IPS DF 4.7 (cell line): ENCODE measurements around the gene ABI2.
"Not testable (repeated sequence)": the region's sequence is repeated elsewhere in the genome, so short reads cannot be mapped to it uniquely, and the experiment has no call there.

Experiments
- DNase-seq: peaks from one replicate; pipeline ENCODE4 v3.0.0-alpha.2; 2013; ENCODE audit warnings: low spot score; ENCODE audit errors: extremely low read depth

ABI2 gene

GRCh38 chr2:203354966-203355365 is 26.8 kb downstream of the ABI2 start:
- DNase-seq: no peak

- DNase-seq: no peak
Observed at GRCh38 chr2:203359450-203359849, 31.3 kb downstream of the ABI2 start.

DNA sequence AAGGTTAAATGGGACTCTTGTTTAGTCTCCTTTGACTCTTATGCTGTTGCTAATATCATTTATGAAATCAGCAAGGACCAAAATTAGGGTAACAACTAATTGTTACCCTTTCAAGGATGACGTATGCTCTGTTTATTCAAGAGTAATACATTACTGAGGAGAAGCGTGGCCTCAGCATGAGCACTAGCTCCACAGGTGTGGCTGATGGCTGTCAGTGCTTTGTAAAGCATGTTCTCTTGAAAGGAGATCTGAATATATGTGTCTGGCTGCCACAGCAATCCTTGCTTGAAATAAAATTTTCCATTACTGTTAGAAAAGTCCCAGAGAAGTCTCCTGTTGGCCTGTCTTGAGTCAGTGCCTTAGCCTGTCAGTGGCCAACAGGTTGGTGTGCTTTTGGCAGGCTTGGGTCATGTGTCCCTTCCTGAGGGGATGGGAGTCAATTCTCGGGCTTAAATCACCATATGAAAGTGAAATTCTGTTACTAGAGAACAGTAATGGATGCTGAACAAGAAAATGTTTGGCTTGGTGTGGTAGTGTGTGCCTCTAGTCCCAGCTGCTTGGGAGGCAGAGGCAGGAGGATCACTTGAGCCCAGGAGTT is 32.7 kb downstream of the ABI2 start:
- no peak for DNase-seq

- DNase-seq: no peak
Observed at GRCh38 chr2:203361495-203361894, 33.3 kb downstream of the ABI2 start.

DNA sequence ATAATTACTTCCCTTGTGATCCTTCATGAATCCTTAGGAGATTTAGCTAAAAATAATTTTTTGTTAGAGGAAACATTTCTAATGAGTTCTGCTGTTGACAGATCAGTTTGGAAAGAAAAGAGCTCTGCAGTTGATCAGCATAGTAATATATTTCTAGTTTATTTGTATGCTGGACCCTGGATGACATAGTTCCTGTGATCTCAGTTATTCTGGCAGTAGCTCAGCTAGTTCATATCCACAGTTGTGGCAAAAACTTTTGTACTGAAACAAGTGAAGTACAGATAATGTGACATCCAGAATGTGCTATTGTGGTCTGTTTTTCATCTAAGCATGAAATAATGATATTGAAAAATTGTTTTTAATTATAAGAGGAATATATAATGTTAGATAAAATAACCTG is 33.7 kb downstream of the ABI2 start:
- DNase-seq: no peak

DNA sequence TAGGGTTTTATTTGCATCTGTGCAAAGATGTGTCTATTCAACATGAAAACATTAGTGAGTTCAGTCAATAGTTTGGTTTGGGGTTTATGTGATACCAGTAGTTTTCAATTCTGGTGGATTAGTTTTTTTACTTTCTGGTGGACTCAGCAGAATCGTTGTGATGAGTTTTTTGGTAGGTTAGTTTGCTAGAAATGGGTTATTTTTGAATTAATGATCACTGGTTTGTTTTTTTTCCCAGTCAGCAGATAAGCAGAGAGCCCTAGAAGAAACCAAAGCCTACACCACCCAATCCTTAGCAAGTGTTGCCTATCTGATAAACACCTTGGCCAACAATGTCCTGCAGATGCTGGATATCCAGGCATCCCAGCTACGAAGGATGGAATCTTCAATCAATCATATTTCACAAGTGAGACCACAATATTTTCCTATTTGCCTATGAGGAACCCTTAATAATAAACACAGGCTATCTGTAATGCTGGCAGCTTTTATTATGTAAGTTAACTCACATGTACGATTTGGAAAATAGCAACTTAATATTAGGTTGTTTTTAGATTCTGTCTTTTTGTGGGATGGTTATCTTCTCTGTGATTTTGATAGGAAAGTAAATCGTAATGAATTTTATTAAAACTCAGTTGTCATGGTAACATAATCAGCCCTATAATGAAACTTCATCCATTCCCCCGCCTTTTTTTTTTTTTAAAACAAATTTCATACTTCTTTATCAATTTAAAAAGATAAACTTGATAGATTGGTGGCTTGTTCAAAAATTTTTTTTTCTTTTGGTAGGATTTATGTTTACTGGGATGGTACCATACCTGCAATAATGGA is 38.7 kb downstream of the ABI2 start:
- DNase-seq: no peak

GRCh38 chr2:203372706-203373105 is 44.5 kb downstream of the ABI2 start:
- DNase-seq: not testable (repeated sequence)

- DNase-seq: no peak
Observed at GRCh38 chr2:203376173-203376572, 48.0 kb downstream of the ABI2 start.

DNA sequence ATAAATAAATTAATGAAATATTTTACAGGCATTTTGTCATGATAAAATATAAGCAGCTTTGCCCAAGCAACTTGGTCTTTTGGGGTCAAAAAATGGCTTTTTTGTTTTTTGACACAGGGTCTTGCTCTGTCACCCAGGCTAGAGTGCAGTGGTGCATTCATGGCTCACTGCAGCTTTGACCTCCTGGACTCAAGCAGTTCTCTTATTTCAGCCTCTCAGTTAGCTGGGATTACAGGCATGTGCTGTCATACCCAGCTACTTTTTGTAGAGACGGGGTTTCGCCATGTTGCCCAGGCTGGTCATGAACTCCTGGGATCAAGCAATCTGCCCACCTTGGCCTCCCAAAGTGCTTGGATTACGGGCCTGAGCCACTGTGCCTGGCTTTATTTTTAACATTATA is 51.0 kb downstream of the ABI2 start:
- DNase-seq: no peak

- no peak for DNase-seq
Observed at GRCh38 chr2:203383038-203383437, 54.8 kb downstream of the ABI2 start.

GRCh38 chr2:203388153-203388552 is 60.0 kb downstream of the ABI2 start:
- DNase-seq: not testable (repeated sequence)

DNA sequence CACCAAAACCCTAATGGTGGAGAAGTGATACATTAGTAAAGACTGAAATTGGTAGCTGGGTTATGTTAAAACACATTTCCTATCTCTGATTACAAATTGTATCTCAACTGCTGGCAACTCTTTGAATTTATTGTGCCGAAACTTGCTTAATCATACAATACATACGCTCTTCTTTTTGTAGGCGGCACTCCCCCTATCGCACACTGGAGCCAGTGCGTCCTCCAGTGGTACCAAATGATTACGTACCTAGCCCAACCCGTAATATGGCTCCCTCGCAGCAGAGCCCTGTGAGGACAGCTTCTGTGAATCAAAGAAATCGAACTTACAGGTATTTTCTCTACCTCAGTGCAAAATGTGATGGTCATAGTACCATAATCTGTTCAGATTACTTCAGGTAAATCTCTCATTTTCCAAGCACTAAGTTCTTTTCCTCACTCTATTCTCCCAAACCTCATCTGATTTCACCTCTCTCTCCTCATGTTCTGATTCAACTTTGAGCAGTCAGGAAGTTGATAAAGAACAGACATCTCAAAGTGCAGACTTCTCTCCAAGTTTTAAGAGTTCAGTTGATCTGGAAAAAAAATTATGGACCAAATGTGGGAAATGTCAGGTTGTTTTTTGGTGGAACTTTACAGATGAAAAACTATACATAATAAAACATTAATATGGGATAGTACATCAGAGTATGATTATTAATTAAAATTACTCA is 66.5 kb downstream of the ABI2 start:
- DNase-seq: peak; percentile 3

DNA sequence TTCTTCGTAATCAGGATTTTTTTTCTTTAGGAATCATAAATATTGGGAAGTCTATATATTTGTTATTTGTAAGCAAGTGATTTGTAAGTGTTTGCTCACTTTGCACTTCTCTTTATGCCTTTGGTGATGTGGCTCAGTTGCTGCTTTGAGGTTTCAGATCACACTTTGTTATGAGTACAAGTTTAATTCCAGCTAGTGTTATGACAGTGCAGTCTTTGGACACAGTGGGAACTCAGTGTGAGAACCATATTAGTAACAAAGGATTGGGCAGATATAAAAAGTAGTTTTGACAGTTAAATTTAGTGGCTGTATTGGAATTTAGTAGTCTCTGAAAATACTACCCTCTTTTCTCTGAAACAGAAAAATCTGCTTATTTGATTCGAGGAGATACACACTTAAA is 67.7 kb downstream of the ABI2 start:
- DNase-seq: no peak

DNA sequence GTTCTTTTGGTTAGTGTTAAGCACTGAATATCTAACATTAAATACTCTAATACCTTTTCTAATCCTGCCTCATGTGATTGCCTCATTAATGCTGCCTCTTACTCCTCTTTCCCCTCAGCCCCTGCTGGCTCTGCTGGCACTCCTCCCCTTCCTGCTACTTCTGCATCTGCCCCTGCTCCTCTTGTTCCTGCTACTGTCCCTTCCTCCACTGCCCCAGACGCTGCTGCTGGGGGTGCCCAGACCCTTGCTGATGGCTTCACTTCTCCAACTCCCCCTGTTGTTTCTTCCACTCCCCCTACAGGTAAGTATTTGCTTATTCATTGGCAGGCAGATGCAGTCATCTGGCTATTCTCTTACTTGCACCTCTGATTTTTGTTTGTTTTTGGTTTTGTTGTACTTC is 68.5 kb downstream of the ABI2 start:
- DNase-seq: peak; percentile 49

DNA sequence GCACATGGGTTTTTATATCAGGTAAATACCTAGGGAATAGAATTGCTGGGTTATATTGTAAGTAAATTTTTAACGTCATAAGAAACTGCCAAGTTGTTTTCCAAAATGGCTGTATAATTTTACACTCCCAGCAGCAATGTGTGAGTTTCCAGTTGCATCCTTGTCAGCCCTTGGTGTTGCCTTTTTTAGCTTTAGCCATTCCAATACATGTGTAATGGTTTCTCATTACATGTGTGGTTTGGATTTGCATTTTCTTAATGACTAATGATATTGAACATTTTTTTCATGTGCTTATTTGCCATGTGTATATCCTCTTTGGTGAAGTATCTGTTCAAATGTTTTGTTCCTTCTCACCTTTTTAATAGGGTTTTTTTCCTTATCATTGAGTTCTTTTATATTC is 70.8 kb downstream of the ABI2 start:
- no peak for DNase-seq

- DNase-seq: no peak
Observed at GRCh38 chr2:203400805-203401585, 72.8 kb downstream of the ABI2 start.

DNA sequence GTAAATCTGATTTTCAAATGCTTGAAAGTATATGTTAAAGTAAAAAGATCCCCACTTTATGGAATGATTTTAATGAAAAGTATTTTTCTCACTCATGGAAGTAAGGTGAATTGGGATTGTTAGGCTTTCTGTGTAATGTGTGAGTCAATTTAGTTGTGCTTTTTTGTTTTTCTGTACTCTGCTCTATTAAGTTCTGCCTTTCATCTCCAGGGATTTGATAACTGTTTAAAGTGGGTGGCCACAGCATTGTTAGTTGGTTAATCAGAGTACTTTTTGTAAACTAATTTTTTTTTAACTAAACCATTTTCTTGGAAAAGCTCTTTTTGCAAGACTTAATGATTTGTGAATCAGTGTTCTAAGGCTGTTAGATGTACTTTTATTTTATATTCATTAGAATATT is 76.8 kb downstream of the ABI2 start:
- DNase-seq: no peak

DNA sequence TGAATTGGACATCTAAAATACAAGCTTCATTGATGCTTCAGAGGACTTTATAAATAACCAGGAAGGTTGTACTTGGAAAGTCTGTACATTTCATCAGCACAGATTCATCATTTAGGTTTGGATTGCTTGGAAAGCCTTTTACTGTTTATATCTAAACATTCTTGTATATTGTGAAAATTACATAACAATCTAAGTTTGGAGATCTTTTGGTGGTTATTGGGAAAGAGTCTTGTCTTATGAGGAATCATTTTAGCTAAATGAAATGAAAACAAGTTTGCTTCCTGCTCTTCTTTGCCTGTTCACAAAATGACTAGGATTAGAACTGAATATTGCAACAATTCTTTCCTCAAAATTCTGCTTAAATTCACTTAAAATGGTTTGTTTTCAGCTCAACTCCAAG is 79.3 kb downstream of the ABI2 start:
- DNase-seq: no peak

- no peak for DNase-seq
Observed at GRCh38 chr2:203412546-203413331, 84.5 kb downstream of the ABI2 start.

- no peak for DNase-seq
Observed at GRCh38 chr2:203413796-203414195, 85.6 kb downstream of the ABI2 start.

DNA sequence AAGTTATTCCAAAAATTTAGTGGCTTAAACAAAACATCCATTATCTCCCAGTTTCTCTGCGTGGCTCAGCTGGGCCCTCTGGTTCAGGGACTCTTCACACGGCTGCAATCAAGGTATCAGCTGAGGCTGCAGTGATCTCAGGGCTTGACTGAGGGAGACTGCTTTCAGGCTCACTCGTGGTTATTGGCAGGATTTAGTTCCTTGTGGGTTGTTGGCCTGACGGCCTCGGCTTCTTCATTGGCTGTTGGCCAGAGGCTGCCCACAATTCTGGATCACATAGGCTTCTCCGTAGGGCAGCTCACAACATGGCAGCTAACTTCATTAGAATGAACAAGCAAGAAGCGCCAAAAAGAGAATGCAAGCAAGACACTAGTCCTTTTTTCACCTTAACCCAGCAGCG is 90.1 kb downstream of the ABI2 start:
- DNase-seq: no peak
